HCT116 (cell line): ENCODE results near the gene PRDM2.

Source experiments
- CEBPB ChIP-seq: IDR thresholded peaks from 2 replicates; pipeline ENCODE4 v1.6.1; 2012; ENCODE audit warnings: low read depth
- CTCF ChIP-seq, 3 experiments: fragments of 200-600 bp in 1 of 3; sonication (generic) in 1 of 3; IDR thresholded peaks in 2 of 3; conservative IDR thresholded peaks in 1 of 3; 2 replicates each; pipeline ENCODE4 v1.5.1; 2012 to 2017; ENCODE audit warnings: low read depth in 2 of 3, low read length in 2 of 3, antibody characterized with exemption in 1 of 3, borderline replicate concordance in 1 of 3, control low read depth in 1 of 3, mild to moderate bottlenecking in 1 of 3, mixed read lengths in 1 of 3, mixed run types in 1 of 3, moderate library complexity in 1 of 3; ENCODE audit not compliant: insufficient read depth in 1 of 3
- EZH2phosphoT487 ChIP-seq: fragments of 200-600 bp; IDR thresholded peaks from 2 replicates; pipeline ENCODE4 v1.6.1; 2018; ENCODE audit warnings: antibody characterized with exemption, borderline replicate concordance
- ZNF274 ChIP-seq: fragments of 200-500 bp; sonication (Bioruptor generic); IDR thresholded peaks from 2 replicates; pipeline ENCODE4 v1.6.1; 2014; ENCODE audit warnings: mild to moderate bottlenecking, low read depth, low read length, inconsistent platforms

GRCh38 chr1:13830616-13831280 is 130.8 kb downstream of the PRDM2 start:
- no peak for TF ChIP-seq CTCF (IDR thresholded peaks at IDR 0.05 in 2 of 3, conservative IDR thresholded peaks at IDR 0.05 in 1 of 3; ENCODE audit: borderline replicate concordance in 1 of 3, insufficient read depth in 1 of 3, low read depth in 2 of 3, low read length in 2 of 3)
- no peak for TF ChIP-seq ZNF274
- no peak for TF ChIP-seq EZH2phosphoT487
- no peak for TF ChIP-seq CEBPB
